Astrocyte (in vitro differentiated cells and primary cell): ENCODE results near the gene GREM1. TPM values are rescaled to one million over a fixed set of nuclear protein-coding genes. Genes with fewer than 3 reads are reported as not detected.

Source experiments
- DNase-seq: peaks from one replicate; pipeline ENCODE4 v3.0.0-alpha.2; 2010; ENCODE audit warnings: low read depth
- FAIRE-seq: peaks from 2 replicates; lab custom pipeline; 2011; peaks lifted over from hg19 to GRCh38; lab: Jason Lieb, UNC
- H2AFZ ChIP-seq: 2 replicates; pipeline ENCODE4 v1.6.0; 2012; ENCODE audit warnings: low read depth, low read length, inconsistent platforms
- H3K27ac ChIP-seq: 2 replicates; pipeline ENCODE4 v1.5.1; 2011; ENCODE audit warnings: low read depth, low read length, inconsistent platforms
- H3K27me3 ChIP-seq: 2 replicates; pipeline ENCODE4 v1.6.0; 2011; ENCODE audit warnings: low read length, inconsistent platforms; ENCODE audit not compliant: insufficient read depth
- H3K36me3 ChIP-seq: 2 replicates; pipeline ENCODE4 v1.5.1; 2011; ENCODE audit warnings: low read length, inconsistent platforms; ENCODE audit not compliant: insufficient read depth
- H3K4me1 ChIP-seq: 2 replicates; pipeline ENCODE4 v1.5.1; 2011; ENCODE audit warnings: low read length, inconsistent platforms; ENCODE audit not compliant: insufficient read depth
- H3K4me2 ChIP-seq: 2 replicates; pipeline ENCODE4 v1.6.0; 2012; ENCODE audit warnings: low read length, inconsistent platforms
- H3K4me3 ChIP-seq: 2 replicates; pipeline ENCODE4 v1.5.1; 2011; ENCODE audit warnings: low read depth, mild to moderate bottlenecking, low read length, inconsistent platforms; ENCODE audit not compliant: insufficient read depth
- H3K79me2 ChIP-seq: 2 replicates; pipeline ENCODE4 v1.6.0; 2012; ENCODE audit warnings: mild to moderate bottlenecking, low read length, inconsistent platforms; ENCODE audit not compliant: insufficient read depth
- H3K9ac ChIP-seq: 2 replicates; pipeline ENCODE4 v1.6.0; 2012; ENCODE audit warnings: mild to moderate bottlenecking, low read length, inconsistent platforms
- H3K9me3 ChIP-seq: 2 replicates; pipeline ENCODE4 v1.5.1; 2012; ENCODE audit warnings: low read depth, mild to moderate bottlenecking, low read length, inconsistent platforms; ENCODE audit not compliant: insufficient read depth
- H4K20me1 ChIP-seq: 2 replicates; pipeline ENCODE4 v1.6.0; 2012; ENCODE audit warnings: low read length, inconsistent platforms; ENCODE audit not compliant: insufficient read depth
- H3K27ac Mint-ChIP-seq: one replicate; pipeline ENCODE4 v1.8.0; 2021; ENCODE audit warnings: mild to moderate bottlenecking, mixed read lengths; ENCODE audit not compliant: unreplicated experiment
- H3K27me3 Mint-ChIP-seq: one replicate; pipeline ENCODE4 v1.8.0; 2021; ENCODE audit warnings: low read depth, mixed read lengths; ENCODE audit not compliant: unreplicated experiment
- H3K36me3 Mint-ChIP-seq: one replicate; pipeline ENCODE4 v1.8.0; 2021; ENCODE audit warnings: low read depth, mixed read lengths; ENCODE audit not compliant: unreplicated experiment
- H3K4me1 Mint-ChIP-seq: one replicate; pipeline ENCODE4 v1.8.0; 2021; ENCODE audit warnings: low read depth, mixed read lengths; ENCODE audit not compliant: unreplicated experiment
- H3K4me3 Mint-ChIP-seq: one replicate; pipeline ENCODE4 v1.8.0; 2021; ENCODE audit warnings: mild to moderate bottlenecking, moderate library complexity, mixed read lengths; ENCODE audit not compliant: unreplicated experiment
- H3K9me3 Mint-ChIP-seq: one replicate; pipeline ENCODE4 v1.8.0; 2021; ENCODE audit warnings: mild to moderate bottlenecking, mixed read lengths; ENCODE audit not compliant: unreplicated experiment
- EZH2 ChIP-seq: IDR thresholded peaks from 2 replicates; pipeline ENCODE4 v1.6.1; 2012; ENCODE audit warnings: mild to moderate bottlenecking, low read length, inconsistent platforms; ENCODE audit not compliant: insufficient read depth
- total RNA-seq: library from RNA; stranded (reverse); gene quantifications from 2 replicates; pipeline ENCODE4 v1.2.1, GENCODE V29; 2021
- TF ChIP-seq, protein P1 (sequence below): IDR thresholded peaks from 2 replicates; pipeline ENCODE4 v1.5.1; 2011; ENCODE audit warnings: low read depth, mild to moderate bottlenecking, inconsistent platforms, low read length, moderate library complexity; ENCODE audit not compliant: insufficient read depth

The GREM1 gene
- total RNA-seq, 1 donor from 2014 or later: 112 TPM

DNA sequence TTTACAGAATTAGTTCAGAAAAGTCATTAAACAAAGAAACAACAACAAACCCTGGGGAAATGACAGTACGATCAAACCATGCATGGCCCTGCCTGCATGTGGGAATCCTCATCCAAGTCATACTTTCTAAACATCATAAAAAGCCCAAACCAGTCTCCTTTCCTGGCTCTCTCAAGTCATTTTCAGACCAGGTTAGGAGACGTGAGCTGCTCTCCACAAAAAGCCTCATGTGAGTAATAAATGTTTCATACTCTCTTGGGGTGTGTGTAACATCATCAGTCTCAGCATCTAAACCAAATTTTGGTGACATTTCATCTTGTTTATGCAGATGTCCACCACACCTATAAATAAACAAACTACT, 18.9 kb downstream of the GREM1 start:
- Histone ChIP-seq H3K79me2 (peaks cover 5% of the 10 kb centered on the region), H3K4me3 (no peak overlapping the region), H3K27ac (no peak overlapping the region), H3K9me3 (no peaks in the 10 kb centered on the region), H3K27me3 (no peaks in the 10 kb centered on the region), H4K20me1 (peaks cover 17% of the 10 kb centered on the region), H3K4me1 (peaks cover 4% of the 10 kb centered on the region), H3K4me2 (no peak overlapping the region), H3K36me3 (peaks cover 25% of the 10 kb centered on the region), H3K9ac (no peak overlapping the region), H2AFZ (no peak overlapping the region)
- FAIRE-seq: no peak
- TF ChIP-seq, protein P1, sequence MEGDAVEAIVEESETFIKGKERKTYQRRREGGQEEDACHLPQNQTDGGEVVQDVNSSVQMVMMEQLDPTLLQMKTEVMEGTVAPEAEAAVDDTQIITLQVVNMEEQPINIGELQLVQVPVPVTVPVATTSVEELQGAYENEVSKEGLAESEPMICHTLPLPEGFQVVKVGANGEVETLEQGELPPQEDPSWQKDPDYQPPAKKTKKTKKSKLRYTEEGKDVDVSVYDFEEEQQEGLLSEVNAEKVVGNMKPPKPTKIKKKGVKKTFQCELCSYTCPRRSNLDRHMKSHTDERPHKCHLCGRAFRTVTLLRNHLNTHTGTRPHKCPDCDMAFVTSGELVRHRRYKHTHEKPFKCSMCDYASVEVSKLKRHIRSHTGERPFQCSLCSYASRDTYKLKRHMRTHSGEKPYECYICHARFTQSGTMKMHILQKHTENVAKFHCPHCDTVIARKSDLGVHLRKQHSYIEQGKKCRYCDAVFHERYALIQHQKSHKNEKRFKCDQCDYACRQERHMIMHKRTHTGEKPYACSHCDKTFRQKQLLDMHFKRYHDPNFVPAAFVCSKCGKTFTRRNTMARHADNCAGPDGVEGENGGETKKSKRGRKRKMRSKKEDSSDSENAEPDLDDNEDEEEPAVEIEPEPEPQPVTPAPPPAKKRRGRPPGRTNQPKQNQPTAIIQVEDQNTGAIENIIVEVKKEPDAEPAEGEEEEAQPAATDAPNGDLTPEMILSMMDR: no peak
- no peak for TF ChIP-seq EZH2
- H3K4me1 Mint-ChIP-seq: peaks cover 2% of the 10 kb centered on the region
- no peak for DNase-seq
- peaks cover 5% of the 10 kb centered on the region for H3K9me3 Mint-ChIP-seq
- H3K27me3 Mint-ChIP-seq: no peaks in the 10 kb centered on the region
- H3K27ac Mint-ChIP-seq: no peak overlapping the region
- peaks cover 5% of the 10 kb centered on the region for H3K36me3 Mint-ChIP-seq
- no peak overlapping the region for H3K4me3 Mint-ChIP-seq

DNA sequence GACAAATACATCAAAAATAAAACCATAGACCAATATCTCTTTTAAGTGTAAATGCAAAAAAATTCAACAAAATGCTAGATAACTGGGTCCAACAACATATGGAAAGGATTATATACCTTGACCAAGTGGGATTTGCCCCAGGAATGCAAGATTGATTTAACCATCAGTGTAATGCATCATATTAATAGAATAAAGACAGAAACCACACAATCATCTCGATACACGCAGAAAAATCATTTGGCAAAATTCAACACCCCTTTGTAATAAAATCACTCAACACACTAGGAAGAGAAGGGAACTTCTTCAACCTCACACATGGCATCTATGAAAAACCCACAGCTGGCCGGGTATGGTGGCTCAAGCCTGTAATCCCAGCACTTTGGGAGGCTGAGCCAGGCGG, 19.5 kb downstream of the GREM1 start:
- peaks cover 5% of the 10 kb centered on the region for H3K9me3 Mint-ChIP-seq
- H3K27ac ChIP-seq: no peak overlapping the region
- no peaks in the 10 kb centered on the region for H3K9me3 ChIP-seq
- H3K27ac Mint-ChIP-seq: no peak overlapping the region
- no peak overlapping the region for H2AFZ ChIP-seq
- no peak for TF ChIP-seq EZH2
- TF ChIP-seq, protein P1: no peak
- H3K4me3 Mint-ChIP-seq: no peak overlapping the region
- H3K4me1 Mint-ChIP-seq: peaks cover 2% of the 10 kb centered on the region
- FAIRE-seq (no peak), DNase-seq (no peak)
- H3K4me2 ChIP-seq: no peak overlapping the region
- H3K27me3 Mint-ChIP-seq: no peaks in the 10 kb centered on the region
- no peaks in the 10 kb centered on the region for H3K79me2 ChIP-seq
- H3K27me3 ChIP-seq: no peaks in the 10 kb centered on the region
- H3K9ac ChIP-seq: no peak overlapping the region
- H3K36me3 Mint-ChIP-seq: peaks cover 5% of the 10 kb centered on the region
- H4K20me1 ChIP-seq: peaks cover 10% of the 10 kb centered on the region
- H3K4me3 ChIP-seq: no peak overlapping the region
- peaks cover 4% of the 10 kb centered on the region for H3K4me1 ChIP-seq
- H3K36me3 ChIP-seq: peaks cover 19% of the 10 kb centered on the region

DNA sequence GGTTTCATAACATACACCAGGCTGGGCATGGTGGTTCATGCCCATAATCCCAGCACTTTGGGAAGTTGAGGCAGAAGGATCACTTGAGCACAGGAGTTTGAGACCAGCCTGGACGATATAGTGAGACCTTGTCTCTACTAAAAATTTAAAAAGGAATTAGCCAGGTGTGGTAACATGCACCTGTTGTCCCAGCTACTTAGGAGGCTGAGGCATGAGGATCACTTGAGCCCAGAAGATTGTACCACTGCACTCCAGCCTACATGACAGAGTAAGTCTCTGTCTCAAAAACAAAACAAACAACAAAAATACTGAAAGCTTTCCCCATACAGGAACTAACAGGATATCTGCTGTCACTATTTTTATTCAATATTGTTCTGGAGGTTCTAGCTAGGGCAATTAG, 20.9 kb downstream of the GREM1 start:
- no peak overlapping the region for H3K9ac ChIP-seq
- FAIRE-seq: no peak
- H3K4me2 ChIP-seq: no peak overlapping the region
- no peaks in the 10 kb centered on the region for H3K79me2 ChIP-seq
- TF ChIP-seq, protein P1: no peak
- no peak for TF ChIP-seq EZH2
- no peak overlapping the region for H3K27ac Mint-ChIP-seq
- no peaks in the 10 kb centered on the region for H4K20me1 ChIP-seq
- no peak overlapping the region for H3K27ac ChIP-seq
- H3K9me3 ChIP-seq: no peaks in the 10 kb centered on the region
- peaks cover 11% of the 10 kb centered on the region for H3K36me3 ChIP-seq
- H3K4me3 Mint-ChIP-seq: no peak overlapping the region
- H3K36me3 Mint-ChIP-seq: peaks cover 5% of the 10 kb centered on the region
- no peaks in the 10 kb centered on the region for H3K27me3 Mint-ChIP-seq
- no peaks in the 10 kb centered on the region for H3K4me1 ChIP-seq
- H3K4me3 ChIP-seq: no peak overlapping the region
- H3K9me3 Mint-ChIP-seq: peaks cover 5% of the 10 kb centered on the region
- peaks cover 3% of the 10 kb centered on the region for H3K4me1 Mint-ChIP-seq
- no peak for DNase-seq
- H2AFZ ChIP-seq: no peak overlapping the region
- H3K27me3 ChIP-seq: no peaks in the 10 kb centered on the region
